ENCODE measurements around the gene ANXA11. TPM values are rescaled to one million over a fixed set of nuclear protein-coding genes. Genes with fewer than 3 reads are reported as not detected.

ANXA11 gene
- total RNA-seq, 1 experiment from 2014 or later = 68.1 TPM

DNA sequence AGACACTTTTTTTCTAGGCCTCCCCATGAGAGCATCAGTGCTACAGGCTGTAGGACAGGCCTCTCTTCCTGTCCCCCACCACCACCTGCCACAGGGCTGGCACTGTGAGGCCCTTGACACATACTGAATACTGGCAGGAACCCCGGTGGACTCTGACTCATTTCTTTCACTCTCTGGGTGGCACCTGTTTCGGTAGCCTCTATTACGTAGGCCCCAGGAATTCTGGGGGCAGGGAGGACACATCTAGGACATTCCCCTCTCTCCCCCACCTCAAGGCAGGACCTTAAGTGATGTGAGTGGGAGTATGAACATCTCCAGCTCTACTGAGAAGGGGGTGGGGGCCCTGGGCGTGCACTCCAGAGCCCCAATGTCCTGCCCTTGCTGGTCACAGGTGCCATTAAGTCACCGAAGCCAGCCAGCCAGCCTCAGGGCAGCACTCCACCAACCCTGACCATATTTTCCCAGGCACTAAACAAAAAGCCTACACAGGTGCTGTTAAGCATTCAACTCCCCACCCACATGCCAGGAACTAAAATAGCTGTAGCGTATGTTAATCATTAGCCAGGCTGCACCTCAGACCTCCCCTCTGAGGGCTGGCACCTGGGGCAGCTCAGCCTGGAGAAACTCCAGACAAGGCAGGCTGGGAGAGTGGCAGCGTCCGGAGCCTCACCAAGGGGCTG, 8.9 kb downstream of the ANXA11 start:
- H4K91ac ChIP-seq (ENCODE audit: insufficient read length, low read depth, low read length) = no peak overlapping the region
- H3K9ac ChIP-seq (ENCODE audit: extremely low read depth, insufficient read length, low read length) = no peak overlapping the region
- H3K79me2 ChIP-seq (ENCODE audit: insufficient read depth, low read length) = peaks cover 6% of the 10 kb centered on the region; the same call in 1 of the 2 replicates
- no peak overlapping the region for H2BK5ac ChIP-seq (ENCODE audit: insufficient read length, low read length)
- H3K27ac Mint-ChIP-seq = no peak overlapping the region; a peak in 2 of 7 replicates
- H2AK5ac ChIP-seq (ENCODE audit: insufficient read length, low read length) = no peak overlapping the region
- no peak overlapping the region for H4K8ac ChIP-seq (replicated peaks; ENCODE audit: insufficient read length, low read depth, low read length)
- H3K79me1 ChIP-seq (ENCODE audit: insufficient read depth, low read depth, low read length, poor library complexity, severe bottlenecking) = no peaks in the 10 kb centered on the region
- H4K5ac ChIP-seq (ENCODE audit: insufficient read length, low read depth, low read length) = no peak overlapping the region
- H3K23me2 ChIP-seq (ENCODE audit: insufficient read length, low read depth, low read length, poor library complexity, severe bottlenecking) = no peaks in the 10 kb centered on the region
- no peak overlapping the region for H3K27ac ChIP-seq (ENCODE audit: insufficient read length, low read depth, low read length)
- DNase-seq = no peak
- no peak overlapping the region for H2BK20ac ChIP-seq (ENCODE audit: low read depth, low read length, poor library complexity, severe bottlenecking)
- H2BK15ac ChIP-seq (ENCODE audit: low read depth, low read length) = no peak overlapping the region
- no peaks in the 10 kb centered on the region for H3K9me3 ChIP-seq (ENCODE audit: control insufficient read depth, low read depth, low read length)
- H3K4me1 ChIP-seq (ENCODE audit: insufficient read depth, low read length) = peaks cover 4% of the 10 kb centered on the region
- no CpG with 5 or more reads among the region's 8 CpGs for WGBS (ENCODE audit: extremely low coverage, insufficient read length, low lambda C conversion rate)
- no peaks in the 10 kb centered on the region for H4K20me1 ChIP-seq (ENCODE audit: control insufficient read depth, insufficient read depth, insufficient read length)
- H2BK12ac ChIP-seq (ENCODE audit: insufficient read length, low read depth, low read length) = no peak overlapping the region
- H3K18ac ChIP-seq (ENCODE audit: insufficient read length, low read depth, low read length) = no peak overlapping the region
- no peak overlapping the region for H3K23ac ChIP-seq (ENCODE audit: insufficient read length, low read depth, low read length)
- TF ChIP-seq, protein P1, sequence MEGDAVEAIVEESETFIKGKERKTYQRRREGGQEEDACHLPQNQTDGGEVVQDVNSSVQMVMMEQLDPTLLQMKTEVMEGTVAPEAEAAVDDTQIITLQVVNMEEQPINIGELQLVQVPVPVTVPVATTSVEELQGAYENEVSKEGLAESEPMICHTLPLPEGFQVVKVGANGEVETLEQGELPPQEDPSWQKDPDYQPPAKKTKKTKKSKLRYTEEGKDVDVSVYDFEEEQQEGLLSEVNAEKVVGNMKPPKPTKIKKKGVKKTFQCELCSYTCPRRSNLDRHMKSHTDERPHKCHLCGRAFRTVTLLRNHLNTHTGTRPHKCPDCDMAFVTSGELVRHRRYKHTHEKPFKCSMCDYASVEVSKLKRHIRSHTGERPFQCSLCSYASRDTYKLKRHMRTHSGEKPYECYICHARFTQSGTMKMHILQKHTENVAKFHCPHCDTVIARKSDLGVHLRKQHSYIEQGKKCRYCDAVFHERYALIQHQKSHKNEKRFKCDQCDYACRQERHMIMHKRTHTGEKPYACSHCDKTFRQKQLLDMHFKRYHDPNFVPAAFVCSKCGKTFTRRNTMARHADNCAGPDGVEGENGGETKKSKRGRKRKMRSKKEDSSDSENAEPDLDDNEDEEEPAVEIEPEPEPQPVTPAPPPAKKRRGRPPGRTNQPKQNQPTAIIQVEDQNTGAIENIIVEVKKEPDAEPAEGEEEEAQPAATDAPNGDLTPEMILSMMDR (conservative IDR thresholded peaks at IDR 0.05) = no peak
- H3K14ac ChIP-seq (ENCODE audit: insufficient read depth, low read length) = no peak overlapping the region
- H3T11ph ChIP-seq (ENCODE audit: low read length) = no peak overlapping the region
- H3K4me1 Mint-ChIP-seq = peaks cover 37 to 40% of the 10 kb centered on the region in 2 experiments
- H3K4me3 Mint-ChIP-seq = no peak overlapping the region
- H2AFZ ChIP-seq (ENCODE audit: low read length) = no peak overlapping the region
- peaks cover 0 to under 1% (median 0%) of the 10 kb centered on the region in 3 experiments; a peak in 4 of 7 replicates for H3K36me3 Mint-ChIP-seq (ENCODE audit: insufficient read depth in 1 of 3, low read depth in 3 of 3)
- no peak overlapping the region for H2BK120ac ChIP-seq (ENCODE audit: low read depth, low read length, poor library complexity, severe bottlenecking)
- no peaks in the 10 kb centered on the region for H3K9me3 Mint-ChIP-seq
- H3K4ac ChIP-seq (ENCODE audit: low read depth, low read length) = no peak overlapping the region
- H3K27me3 Mint-ChIP-seq (ENCODE audit: low read depth) = no peaks in the 10 kb centered on the region
- no peak overlapping the region for H3K4me2 ChIP-seq (ENCODE audit: insufficient read depth, insufficient read length, low read length)
- H3K27me3 ChIP-seq (ENCODE audit: insufficient read depth, low read length) = no peaks in the 10 kb centered on the region
- H3K56ac ChIP-seq (ENCODE audit: insufficient read length, low read depth, low read length) = no peak overlapping the region

Data from H9 (cell line).